ENCODE results near the gene SYT7.
"Not testable (repeated sequence)": the region's sequence is repeated elsewhere in the genome, so short reads cannot be mapped to it uniquely, and the experiment has no call there.

The SYT7 gene

GRCh38 chr11:61581030-61581928 lies at the start of gene SYT7:
Gene SYT7, minus strand, starts transcription at chr11:61581076. Its CDS starts 256 bp downstream, at chr11:61580820.
- DNase-seq (ENCODE audit: low spot score) = peak; percentile 96

- DNase-seq (ENCODE audit: low spot score) = no peak
Observed at GRCh38 chr11:61630089-61630488, 49.2 kb upstream of the SYT7 start.

DNA sequence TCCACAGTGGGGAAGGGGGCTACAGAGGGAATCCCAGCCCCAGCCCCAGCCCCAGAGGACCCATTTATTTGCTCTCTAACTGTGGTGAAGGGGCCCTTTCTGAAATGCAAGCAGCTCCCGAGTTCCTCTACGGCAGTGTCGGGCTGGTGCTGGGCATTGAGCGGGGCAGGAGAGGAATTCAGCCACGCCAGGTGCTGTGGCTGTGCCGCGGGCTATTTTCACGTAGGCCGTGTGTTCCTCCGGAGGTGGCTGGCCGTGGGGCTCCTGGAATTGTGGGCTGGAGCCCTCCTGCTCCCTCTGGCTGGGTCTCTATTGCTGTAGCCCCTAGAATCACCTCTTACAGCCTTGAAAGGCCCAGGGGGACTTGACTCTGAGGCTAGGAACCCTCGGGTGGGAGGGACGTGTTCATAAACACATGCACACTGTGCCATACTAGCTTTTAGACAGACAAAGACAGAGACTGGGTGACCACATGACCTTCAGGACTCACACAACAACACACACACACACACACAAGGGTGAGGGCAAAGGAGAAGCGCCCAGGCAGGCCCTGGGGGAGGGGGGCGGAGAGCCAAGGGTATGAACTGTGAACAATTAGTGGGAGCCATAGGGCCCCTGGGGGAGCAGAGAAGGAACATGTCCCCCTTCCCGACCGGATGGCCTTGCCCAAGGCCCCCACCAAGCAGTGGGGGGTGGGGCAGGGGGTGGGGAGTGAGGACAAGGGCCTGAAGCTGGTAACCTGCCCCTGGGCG lies 48.4 kb upstream of the SYT7 start:
- DNase-seq (ENCODE audit: low spot score) = no peak

DNA sequence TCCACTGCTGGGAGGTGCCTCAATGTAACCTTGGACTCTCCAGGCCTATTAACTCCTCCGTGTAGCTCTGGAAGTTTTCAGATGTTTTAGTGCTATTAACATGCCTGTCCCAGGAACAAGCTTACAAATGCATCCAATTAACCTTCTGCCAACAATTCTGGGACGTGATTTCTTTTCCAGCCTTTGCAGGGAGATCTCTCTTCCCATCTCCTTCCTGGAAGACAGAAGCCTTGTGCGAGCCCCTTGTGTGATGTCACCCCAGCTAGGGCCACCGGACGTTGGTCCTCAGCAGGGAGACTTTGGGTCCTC lies 47.7 kb upstream of the SYT7 start:
- no peak for DNase-seq (ENCODE audit: low spot score)

DNA sequence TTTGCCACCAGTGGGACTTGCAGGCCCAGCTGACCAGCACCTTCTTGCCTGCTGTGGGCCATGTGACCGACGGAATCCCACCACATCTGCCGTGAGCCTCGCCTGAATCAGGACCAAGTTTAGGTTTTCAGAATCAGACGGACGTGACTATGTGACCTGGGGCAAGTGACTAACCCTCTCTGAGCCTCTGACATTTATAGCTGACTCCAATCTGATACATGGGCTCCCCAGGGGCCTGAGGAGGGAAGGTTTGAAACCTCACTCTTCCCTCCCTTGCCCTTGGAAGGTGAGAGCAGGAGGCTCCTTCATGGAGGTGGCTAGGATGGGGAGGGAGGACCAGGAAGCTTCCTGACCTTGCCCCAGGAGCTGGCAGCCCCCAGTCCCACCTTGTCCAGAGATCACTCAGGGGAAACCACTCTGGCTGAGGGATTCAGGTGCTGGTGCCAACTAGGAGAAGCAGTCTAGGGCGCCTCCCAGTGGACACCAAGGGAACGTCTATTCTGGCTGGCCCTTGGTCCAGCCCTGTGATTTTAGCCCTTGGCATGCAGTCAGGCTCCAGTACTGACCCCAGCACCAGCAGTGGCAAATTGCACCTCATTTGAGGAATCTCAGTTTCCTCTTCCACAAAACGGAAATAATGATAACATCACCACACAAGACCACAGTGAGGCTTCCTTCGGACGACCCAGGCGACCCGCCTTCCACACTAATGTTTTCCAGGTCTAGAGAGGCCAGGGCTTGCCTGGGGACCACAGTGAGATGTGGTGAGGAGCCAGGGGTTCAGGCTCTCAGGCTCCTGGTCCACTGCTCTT lies 47.2 kb upstream of the SYT7 start:
- DNase-seq (ENCODE audit: low spot score) = no peak

DNA sequence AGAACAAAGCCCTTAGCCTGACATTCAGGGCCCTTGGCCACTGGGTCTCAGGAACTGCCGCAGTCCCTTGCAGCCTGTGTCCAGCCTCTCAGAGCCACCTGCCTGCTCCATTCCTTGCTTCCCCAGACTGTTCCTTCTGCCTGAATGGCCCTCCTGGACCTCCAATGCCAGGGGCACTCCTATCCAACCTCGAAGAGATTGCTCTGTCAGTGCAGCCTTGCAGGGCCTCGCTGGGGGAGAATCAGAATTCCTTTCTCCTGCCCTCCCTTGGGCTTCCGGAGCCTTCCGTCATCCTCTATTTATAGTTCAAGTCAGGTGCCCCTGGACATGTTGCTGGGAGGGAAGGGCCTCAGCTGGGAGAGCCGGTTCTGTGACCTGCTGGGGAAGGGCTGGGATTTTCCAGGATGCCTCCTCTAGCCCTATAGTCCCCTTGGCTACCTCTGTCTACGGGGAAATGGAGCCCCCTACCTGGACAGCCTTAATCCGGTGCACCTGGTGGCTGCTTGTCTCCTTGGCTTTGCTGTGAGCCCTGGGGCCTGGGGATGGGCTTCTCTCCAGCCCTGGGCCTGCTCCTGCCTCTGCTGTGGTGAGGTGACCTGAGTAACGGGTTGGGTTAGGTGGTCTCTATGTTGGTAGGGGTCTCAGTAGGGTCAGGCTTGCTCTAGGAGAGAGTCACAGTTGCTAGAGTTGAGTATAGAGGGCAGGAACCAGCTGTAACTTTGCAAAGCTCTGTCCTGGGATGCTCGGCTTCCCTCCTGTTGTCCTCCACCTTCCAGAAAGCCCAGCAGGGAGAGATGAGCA lies 45.9 kb upstream of the SYT7 start:
- DNase-seq (ENCODE audit: low spot score) = no peak

GRCh38 chr11:61625525-61625924 lies 44.6 kb upstream of the SYT7 start:
- DNase-seq (ENCODE audit: low spot score) = no peak

DNA sequence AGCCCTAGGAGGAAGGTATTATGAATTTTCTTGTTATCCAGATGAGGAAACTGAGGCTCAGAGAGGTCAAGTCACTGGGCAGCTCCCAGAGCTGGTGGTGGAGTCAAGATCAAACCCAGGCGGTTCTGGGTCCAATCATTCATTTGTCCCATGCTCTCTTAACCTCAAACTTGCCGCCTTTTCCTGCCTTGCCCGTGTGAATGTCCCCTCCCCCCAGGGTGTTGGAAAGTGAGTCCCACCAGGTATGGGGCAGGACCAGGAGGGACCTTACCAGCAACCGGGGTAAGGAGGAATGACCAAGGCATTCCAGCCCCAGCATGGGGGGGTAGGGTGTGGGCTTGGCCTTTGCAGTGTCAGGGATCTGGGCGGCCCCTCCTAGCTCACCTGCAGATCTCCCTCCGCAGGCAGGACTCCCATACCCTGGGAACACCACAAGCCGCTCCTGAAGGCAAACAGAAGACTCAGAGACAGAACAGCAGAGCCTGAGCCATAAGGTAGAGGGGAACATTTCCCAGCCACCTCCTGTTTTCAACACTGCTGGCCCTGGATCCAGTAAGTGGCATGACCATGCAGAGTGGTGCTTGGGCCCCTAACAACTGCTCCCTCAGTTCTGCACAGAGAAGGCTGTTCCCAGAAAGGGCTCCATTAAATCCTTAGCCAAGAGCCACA lies 41.2 kb upstream of the SYT7 start:
- no peak for DNase-seq (ENCODE audit: low spot score)

- DNase-seq (ENCODE audit: low spot score) = no peak
Observed at GRCh38 chr11:61619471-61620226, 38.8 kb upstream of the SYT7 start.

DNA sequence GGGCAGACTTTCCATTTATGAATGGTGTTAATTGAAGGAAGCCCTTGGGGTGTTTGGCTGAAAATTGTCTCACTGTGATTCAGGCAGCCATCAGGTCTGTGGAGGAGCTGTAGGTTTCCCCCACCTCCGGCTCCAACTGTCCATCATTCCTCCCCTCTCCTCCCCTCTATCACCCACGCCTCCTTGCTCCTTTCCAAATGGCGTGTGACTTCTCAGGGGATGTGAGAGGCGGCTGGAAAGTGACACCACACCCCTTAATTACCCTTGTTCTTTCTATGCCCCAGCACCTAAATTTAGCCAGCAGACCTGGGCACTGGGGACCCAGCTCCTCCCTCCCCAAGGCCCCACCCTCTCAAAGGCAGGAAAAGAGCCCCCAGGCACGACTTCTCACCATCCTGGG lies 38.1 kb upstream of the SYT7 start:
- no peak for DNase-seq (ENCODE audit: low spot score)

DNA sequence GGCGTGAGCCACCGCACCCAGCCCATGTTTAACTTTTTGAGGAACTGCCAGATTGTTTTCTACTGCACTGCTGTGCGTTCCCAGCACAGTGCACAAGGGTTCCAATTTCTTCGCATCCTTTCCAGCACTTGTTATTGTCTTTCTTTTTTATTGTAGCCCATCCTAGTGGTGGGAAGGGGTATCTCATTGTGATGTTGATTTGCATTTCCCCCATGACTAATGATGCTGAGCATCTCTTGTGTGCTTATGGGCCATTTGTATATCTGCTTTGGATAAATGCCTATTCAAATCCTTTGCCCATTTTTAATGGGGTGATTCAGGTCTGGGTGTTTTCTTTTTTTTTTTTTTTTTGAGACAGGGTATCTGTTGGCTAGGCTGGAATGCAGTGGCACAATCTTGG lies 36.6 kb upstream of the SYT7 start:
- DNase-seq (ENCODE audit: low spot score) = no peak

DNA sequence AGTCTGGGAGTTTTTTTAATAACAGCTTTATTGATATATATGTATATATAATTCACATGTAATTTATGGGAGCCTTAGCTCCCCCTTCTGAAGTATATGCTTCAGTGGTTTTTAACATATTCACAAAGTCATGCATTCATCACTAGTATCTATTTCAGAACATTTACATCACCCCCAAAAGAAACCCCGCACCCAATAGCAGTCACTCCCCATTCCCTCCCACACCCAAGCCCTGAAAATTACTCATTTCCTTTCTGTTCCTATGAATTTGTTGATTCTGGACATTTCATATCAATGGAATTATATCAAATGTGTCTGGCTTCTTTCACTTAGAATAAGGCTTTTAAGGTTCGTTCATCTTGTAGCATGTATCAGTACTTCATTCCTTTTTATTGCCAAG lies 35.6 kb upstream of the SYT7 start:
- DNase-seq (ENCODE audit: low spot score) = no peak

GRCh38 chr11:61614782-61615181 lies 33.9 kb upstream of the SYT7 start:
- not testable (repeated sequence) for DNase-seq (ENCODE audit: low spot score)

DNA sequence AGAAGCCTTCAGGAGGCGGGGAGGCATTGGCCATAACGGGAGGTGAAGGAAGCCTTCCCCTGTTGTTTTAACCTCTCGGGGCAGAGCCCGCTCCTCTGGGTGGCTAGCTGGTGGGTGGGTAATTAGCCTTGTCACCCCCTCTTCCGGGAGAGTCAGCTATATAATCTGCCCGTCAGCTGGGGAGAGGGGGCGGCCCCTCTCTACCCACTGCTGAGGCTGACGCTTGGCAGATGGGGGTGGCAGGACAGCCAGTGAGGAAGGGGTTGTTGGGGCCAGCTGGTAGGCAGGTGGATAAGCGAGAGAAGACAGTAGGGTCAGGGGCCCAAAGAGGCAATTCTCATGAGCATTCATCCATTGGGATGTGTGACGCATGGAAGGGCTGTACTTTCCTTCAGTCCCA lies 33.0 kb upstream of the SYT7 start:
- no peak for DNase-seq (ENCODE audit: low spot score)

DNA sequence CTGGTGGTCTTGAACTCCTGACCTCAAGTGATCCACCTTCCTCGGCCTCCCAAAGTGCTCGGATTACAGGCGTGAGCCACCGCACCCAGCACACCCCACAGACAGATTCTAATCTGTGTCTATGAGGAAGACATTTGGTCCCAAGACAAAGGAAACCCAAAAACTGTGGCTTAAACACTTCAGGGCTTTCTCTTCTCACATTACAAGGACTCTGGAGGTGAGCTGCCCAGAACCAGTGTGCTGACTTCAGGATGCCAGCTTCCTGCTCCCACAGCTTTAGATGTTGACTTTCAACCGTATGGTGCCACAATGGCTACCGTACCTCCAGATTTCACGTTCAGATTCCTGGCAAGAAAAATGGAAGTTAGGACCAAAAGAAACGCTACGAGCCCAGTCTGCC lies 32.2 kb upstream of the SYT7 start:
- no peak for DNase-seq (ENCODE audit: low spot score)

GRCh38 chr11:61611309-61611708 lies 30.4 kb upstream of the SYT7 start:
- no peak for DNase-seq (ENCODE audit: low spot score)

DNA sequence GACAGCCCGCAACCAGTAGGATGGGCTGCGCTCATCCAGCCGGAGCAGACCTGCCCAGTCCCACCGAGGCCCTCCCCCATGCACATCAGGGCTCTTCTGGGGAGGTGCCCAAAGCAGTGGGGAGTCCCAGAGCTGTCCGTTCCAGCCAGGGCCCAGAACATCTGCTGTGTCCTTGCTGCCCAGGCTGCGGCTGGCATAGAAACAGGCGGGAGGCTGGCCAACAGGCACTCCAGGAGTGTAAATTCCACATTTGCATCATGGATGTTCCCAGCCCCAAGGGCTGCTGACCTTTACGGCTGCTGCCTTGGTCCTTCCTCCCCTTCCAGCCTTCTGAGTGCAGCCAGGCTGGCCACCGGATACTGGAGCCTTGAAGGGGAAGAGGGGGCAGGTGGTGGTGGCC lies 30.0 kb upstream of the SYT7 start:
- DNase-seq (ENCODE audit: low spot score) = no peak

DNA sequence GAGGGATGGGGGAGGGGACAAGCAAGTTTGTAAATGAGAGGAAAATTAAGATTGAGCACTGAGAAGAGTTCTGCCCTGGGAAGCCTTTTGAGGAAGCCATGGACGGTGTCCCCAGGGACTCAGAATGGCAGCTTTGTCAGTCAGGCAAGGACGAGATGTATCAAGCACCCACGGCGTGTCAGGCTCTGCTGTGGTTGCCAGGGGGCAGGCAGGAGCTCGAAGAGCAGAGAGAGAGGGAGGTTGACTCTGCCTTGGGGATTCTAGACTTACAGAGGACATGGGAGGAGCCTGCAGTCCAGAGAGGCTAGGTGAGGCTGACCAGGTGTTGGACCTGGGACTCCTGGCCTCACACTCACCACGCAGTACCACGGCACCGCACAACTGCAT lies 29.1 kb upstream of the SYT7 start:
- DNase-seq (ENCODE audit: low spot score) = no peak

- no peak for DNase-seq (ENCODE audit: low spot score)
Observed at GRCh38 chr11:61609000-61609979, 28.4 kb upstream of the SYT7 start.
